ENCODE data around the gene EIF6. TPM values are rescaled to one million over a fixed set of nuclear protein-coding genes. Genes with fewer than 3 reads are reported as not detected.

EIF6 gene
- polyA plus RNA-seq, 3 donors, result 94.3 to 222 (median 190) TPM

- no peak overlapping the region for H3K4me2 ChIP-seq (replicated peaks; ENCODE audit: extremely low read depth, low read length, poor library complexity, severe bottlenecking)
Observed at GRCh38 chr20:35319192-35319870, 34.8 kb upstream of the EIF6 start.

GRCh38 chr20:35318502-35319157 is 34.1 kb upstream of the EIF6 start:
- Histone ChIP-seq H3K79me2 (ENCODE audit: insufficient read depth, low read length) (no peaks in the 10 kb centered on the region), H3K9ac (ENCODE audit: insufficient read depth, low read length, poor library complexity, severe bottlenecking) (no peak overlapping the region), H3K27ac (ENCODE audit: low read depth in 1 of 2, low read length in 2 of 2) (no peak overlapping the region), H2AFZ (ENCODE audit: insufficient read depth, low read depth, low read length, poor library complexity, severe bottlenecking) (no peak overlapping the region), H3K9me3 (replicated peaks in 1 of 2; ENCODE audit: control insufficient read depth in 1 of 2, insufficient read depth in 1 of 2, low read length in 2 of 2) (no peaks in the 10 kb centered on the region), H3K36me3 (replicated peaks in 1 of 2; ENCODE audit: control insufficient read depth in 1 of 2, insufficient read depth in 2 of 2, low read length in 2 of 2) (peaks cover under 1 to 15% of the 10 kb centered on the region in 2 donors), H3K27me3 (ENCODE audit: control insufficient read depth in 2 of 2, insufficient read depth in 2 of 2, low read length in 2 of 2) (no peaks in the 10 kb centered on the region), H3K4me3 (replicated peaks in 1 of 3; ENCODE audit: low read depth in 2 of 3, low read length in 3 of 3) (no peak overlapping the region), H4K20me1 (ENCODE audit: insufficient read depth, low read length) (no peaks in the 10 kb centered on the region), H3K4me1 (ENCODE audit: control insufficient read depth in 1 of 2, insufficient read depth in 2 of 2, low read length in 2 of 2) (no peaks in the 10 kb centered on the region), H3K4me2 (replicated peaks; ENCODE audit: extremely low read depth, low read length, poor library complexity, severe bottlenecking) (no peak overlapping the region)
- Mint-ChIP-seq H3K27me3 (ENCODE audit: low read depth in 3 of 3) (no peaks in the 10 kb centered on the region), H3K4me3 (no peak overlapping the region), H3K9me3 (no peaks in the 10 kb centered on the region), H3K27ac (no peak overlapping the region), H3K36me3 (peaks cover 12 to 17% of the 10 kb centered on the region in 2 donors), H3K4me1 (peaks cover 9% of the 10 kb centered on the region)
- intact Hi-C loops (cut with micrococcal nuclease), result no loop called here
- WGBS (ENCODE audit: insufficient coverage), result 92% methylated on average over 4 of the region's 6 CpGs
- no peak for DNase-seq
- TF ChIP-seq CTCF (IDR thresholded peaks at IDR 0.05), result no peak

More at GRCh38 chr20:35319192-35319870, 34.8 kb upstream of the EIF6 start:
- Histone ChIP-seq H4K20me1 (ENCODE audit: insufficient read depth, low read length) (no peaks in the 10 kb centered on the region), H3K27ac (ENCODE audit: low read depth in 1 of 2, low read length in 2 of 2) (no peak overlapping the region), H3K36me3 (replicated peaks in 1 of 2; ENCODE audit: control insufficient read depth in 1 of 2, insufficient read depth in 2 of 2, low read length in 2 of 2) (peaks cover 3 to 11% of the 10 kb centered on the region in 2 donors), H3K4me1 (ENCODE audit: control insufficient read depth in 1 of 2, insufficient read depth in 2 of 2, low read length in 2 of 2) (no peaks in the 10 kb centered on the region), H3K27me3 (ENCODE audit: control insufficient read depth in 2 of 2, insufficient read depth in 2 of 2, low read length in 2 of 2) (no peaks in the 10 kb centered on the region), H3K4me3 (replicated peaks in 1 of 3; ENCODE audit: low read depth in 2 of 3, low read length in 3 of 3) (no peak overlapping the region), H3K9me3 (replicated peaks in 1 of 2; ENCODE audit: control insufficient read depth in 1 of 2, insufficient read depth in 1 of 2, low read length in 2 of 2) (no peaks in the 10 kb centered on the region), H3K79me2 (ENCODE audit: insufficient read depth, low read length) (no peaks in the 10 kb centered on the region), H2AFZ (ENCODE audit: insufficient read depth, low read depth, low read length, poor library complexity, severe bottlenecking) (no peak overlapping the region), H3K9ac (ENCODE audit: insufficient read depth, low read length, poor library complexity, severe bottlenecking) (no peak overlapping the region)
- H3K4me3 Mint-ChIP-seq, result no peak overlapping the region
- peaks cover 0 to 2% (median 0%) of the 10 kb centered on the region in 3 donors for H3K27me3 Mint-ChIP-seq (ENCODE audit: low read depth in 3 of 3)
- H3K4me1 Mint-ChIP-seq, result peaks cover 9% of the 10 kb centered on the region
- peaks cover 8 to 15% of the 10 kb centered on the region in 2 donors for H3K36me3 Mint-ChIP-seq
- no peak overlapping the region for H3K27ac Mint-ChIP-seq
- TF ChIP-seq CTCF (IDR thresholded peaks at IDR 0.05), result no peak
- no peaks in the 10 kb centered on the region for H3K9me3 Mint-ChIP-seq
- intact Hi-C loops (cut with micrococcal nuclease), result no loop called here
- WGBS (ENCODE audit: insufficient coverage), result 100% methylated on average over 2 of the region's 5 CpGs
- DNase-seq, result no peak
